ENCODE measurements around the gene CNPY3.

The CNPY3 gene

GRCh38 chr6:42929821-42930360 lies 611 bp downstream of the CNPY3 start:
- Histone ChIP-seq H3K23ac (ENCODE audit: low read length in 2 of 2) (no peak overlapping the region), H2BK5ac (ENCODE audit: low read depth, low read length, poor library complexity, severe bottlenecking) (peak overlapping the region; percentile 54), H2AFZ (ENCODE audit: low read depth, low read length) (peak overlapping the region; percentile 92)

DNA sequence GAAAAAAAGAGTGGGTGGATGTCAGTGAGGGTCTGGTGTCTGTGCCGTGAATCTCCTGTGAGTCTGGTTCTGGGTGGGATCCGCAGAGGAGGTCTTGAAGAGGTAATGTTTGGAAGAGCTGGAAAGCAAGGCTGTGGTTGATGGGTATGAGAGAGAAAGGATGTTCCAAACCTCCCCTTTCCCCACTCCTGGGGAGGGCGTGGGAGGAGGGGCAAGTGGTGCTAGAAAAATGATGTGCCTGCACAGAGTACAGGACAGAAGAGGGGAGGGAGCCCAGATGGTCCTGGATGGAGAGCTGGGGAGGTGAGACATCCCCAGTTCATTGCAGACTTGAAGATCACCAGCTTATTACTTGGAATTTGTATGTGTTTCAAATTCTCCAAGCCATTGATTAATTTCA lies 3.1 kb downstream of the CNPY3 start:
- no peaks in the 10 kb centered on the region for H3K9me3 ChIP-seq (ENCODE audit: control insufficient read depth, low read length)
- no peak overlapping the region for H2BK12ac ChIP-seq (ENCODE audit: low read length in 2 of 2)
- no peak overlapping the region for H4K91ac ChIP-seq (ENCODE audit: low read length)
- H2BK15ac ChIP-seq (ENCODE audit: low read depth, poor library complexity, severe bottlenecking): no peak overlapping the region
- no peak for DNase-seq
- no peak overlapping the region for H3K23ac ChIP-seq (ENCODE audit: low read length in 2 of 2)
- H4K8ac ChIP-seq (ENCODE audit: low read length): no peak overlapping the region
- no peak overlapping the region for H2BK5ac ChIP-seq (ENCODE audit: low read depth, low read length, poor library complexity, severe bottlenecking)
- H3K9ac ChIP-seq (ENCODE audit: low read length): no peak overlapping the region
- H3K36me3 ChIP-seq (ENCODE audit: control insufficient read depth in 1 of 2, insufficient read depth in 2 of 2, low read depth in 1 of 2, low read length in 2 of 2): peaks cover 26 to 50% of the 10 kb centered on the region in 2 experiments
- peak overlapping the region in 1 of 2 experiments; percentile 2 for H3K14ac ChIP-seq (ENCODE audit: low read length in 2 of 2)
- peaks cover 11% of the 10 kb centered on the region for H3K4me1 ChIP-seq (ENCODE audit: control insufficient read depth, insufficient read depth, low read depth, low read length)
- no peak overlapping the region for H2AFZ ChIP-seq (ENCODE audit: low read depth, low read length)
- H2AK5ac ChIP-seq (ENCODE audit: low read length, severe bottlenecking): no peak overlapping the region
- no peak overlapping the region for H3K27ac ChIP-seq (ENCODE audit: low read length, poor library complexity, severe bottlenecking)
- H3K4me2 ChIP-seq (ENCODE audit: low read length, poor library complexity, severe bottlenecking): no peak overlapping the region
- H3K4me3 ChIP-seq (ENCODE audit: insufficient read depth in 1 of 2, low read depth in 1 of 2, low read length in 2 of 2): no peak overlapping the region
- no peaks in the 10 kb centered on the region for H3K27me3 ChIP-seq (ENCODE audit: control insufficient read depth in 1 of 2, insufficient read depth in 1 of 2, low read length in 2 of 2)
- H3K18ac ChIP-seq (ENCODE audit: low read depth in 1 of 2, low read length in 2 of 2): no peak overlapping the region
- no peak overlapping the region for H2BK120ac ChIP-seq (ENCODE audit: low read depth, low read length)
- H3K79me1 ChIP-seq (replicated peaks; ENCODE audit: low read length, poor library complexity, severe bottlenecking): peaks cover 20% of the 10 kb centered on the region
- 100% methylated on average over 1 of the region's 3 CpGs for WGBS
- H3K4ac ChIP-seq (ENCODE audit: low read depth in 1 of 2, low read length in 2 of 2): no peak overlapping the region

More at GRCh38 chr6:42929821-42930360, 611 bp downstream of the CNPY3 start:
- Histone ChIP-seq H3K27ac (ENCODE audit: low read length, poor library complexity, severe bottlenecking) (peak overlapping the region; percentile 91), H3K4ac (ENCODE audit: low read depth in 1 of 2, low read length in 2 of 2) (peak overlapping the region in 1 of 2 experiments; percentile 90), H3K9ac (ENCODE audit: low read length) (peak overlapping the region; percentile 95), H3K27me3 (ENCODE audit: control insufficient read depth in 1 of 2, insufficient read depth in 1 of 2, low read length in 2 of 2) (no peaks in the 10 kb centered on the region), H3K36me3 (ENCODE audit: control insufficient read depth in 1 of 2, insufficient read depth in 2 of 2, low read depth in 1 of 2, low read length in 2 of 2) (peaks cover 9 to 26% of the 10 kb centered on the region in 2 experiments), H4K8ac (ENCODE audit: low read length) (peak overlapping the region; percentile 80), H3K14ac (ENCODE audit: low read length in 2 of 2) (peak overlapping the region in 1 of 2 experiments; percentile 79), H3K79me1 (replicated peaks; ENCODE audit: low read length, poor library complexity, severe bottlenecking) (peaks cover 9% of the 10 kb centered on the region), H2BK12ac (ENCODE audit: low read length in 2 of 2) (peak overlapping the region in 1 of 2 experiments; percentile 66), H2BK15ac (ENCODE audit: low read depth, poor library complexity, severe bottlenecking) (peak overlapping the region; percentile 84), H3K9me3 (ENCODE audit: control insufficient read depth, low read length) (no peaks in the 10 kb centered on the region), H3K4me1 (ENCODE audit: control insufficient read depth, insufficient read depth, low read depth, low read length) (peaks cover 14% of the 10 kb centered on the region), H2BK120ac (ENCODE audit: low read depth, low read length) (peak overlapping the region; percentile 89), H3K18ac (ENCODE audit: low read depth in 1 of 2, low read length in 2 of 2) (peak overlapping the region; percentile 93 to 98), H3K4me2 (ENCODE audit: low read length, poor library complexity, severe bottlenecking) (peak overlapping the region; percentile 83), H4K91ac (ENCODE audit: low read length) (peak overlapping the region; percentile 77), H3K4me3 (ENCODE audit: insufficient read depth in 1 of 2, low read depth in 1 of 2, low read length in 2 of 2) (peak overlapping the region; percentile 79 to 93), H2AK5ac (ENCODE audit: low read length, severe bottlenecking) (no peak overlapping the region)
- peak; percentile 89 for DNase-seq
- 0% methylated on average over 16 of the region's 16 CpGs for WGBS

DNA sequence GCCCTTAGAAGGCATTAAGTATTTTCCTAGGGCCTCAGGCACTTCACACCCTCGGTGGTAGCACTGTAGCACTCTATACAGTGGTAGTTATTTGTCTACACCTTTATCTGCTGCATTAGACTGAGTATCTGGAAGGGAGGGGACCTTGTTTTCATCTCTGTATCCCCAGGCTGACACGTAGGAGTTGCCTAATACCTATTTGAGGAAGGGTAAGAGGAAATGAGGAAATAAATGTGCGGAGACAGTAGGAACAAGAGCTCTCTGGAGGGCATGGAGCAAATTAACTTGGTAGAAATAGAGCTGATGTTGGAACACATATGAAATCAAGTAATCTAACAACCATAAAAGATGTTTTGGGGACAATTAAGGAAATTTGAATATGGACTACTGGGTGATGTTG lies 3.9 kb downstream of the CNPY3 start:
- Histone ChIP-seq H3K36me3 (ENCODE audit: control insufficient read depth in 1 of 2, insufficient read depth in 2 of 2, low read depth in 1 of 2, low read length in 2 of 2) (peaks cover 33 to 58% of the 10 kb centered on the region in 2 experiments), H3K14ac (ENCODE audit: low read length in 2 of 2) (no peak overlapping the region), H2BK5ac (ENCODE audit: low read depth, low read length, poor library complexity, severe bottlenecking) (no peak overlapping the region), H3K4ac (ENCODE audit: low read depth in 1 of 2, low read length in 2 of 2) (no peak overlapping the region), H4K91ac (ENCODE audit: low read length) (no peak overlapping the region), H2BK12ac (ENCODE audit: low read length in 2 of 2) (no peak overlapping the region), H2BK15ac (ENCODE audit: low read depth, poor library complexity, severe bottlenecking) (no peak overlapping the region), H3K79me1 (replicated peaks; ENCODE audit: low read length, poor library complexity, severe bottlenecking) (peaks cover 26% of the 10 kb centered on the region), H2AK5ac (ENCODE audit: low read length, severe bottlenecking) (no peak overlapping the region), H3K27me3 (ENCODE audit: control insufficient read depth in 1 of 2, insufficient read depth in 1 of 2, low read length in 2 of 2) (no peaks in the 10 kb centered on the region), H2AFZ (ENCODE audit: low read depth, low read length) (no peak overlapping the region), H4K8ac (ENCODE audit: low read length) (no peak overlapping the region), H3K23ac (ENCODE audit: low read length in 2 of 2) (no peak overlapping the region), H3K4me1 (ENCODE audit: control insufficient read depth, insufficient read depth, low read depth, low read length) (peaks cover 11% of the 10 kb centered on the region), H3K9ac (ENCODE audit: low read length) (no peak overlapping the region), H2BK120ac (ENCODE audit: low read depth, low read length) (no peak overlapping the region), H3K27ac (ENCODE audit: low read length, poor library complexity, severe bottlenecking) (no peak overlapping the region), H3K9me3 (ENCODE audit: control insufficient read depth, low read length) (no peaks in the 10 kb centered on the region), H3K4me3 (ENCODE audit: insufficient read depth in 1 of 2, low read depth in 1 of 2, low read length in 2 of 2) (no peak overlapping the region), H3K4me2 (ENCODE audit: low read length, poor library complexity, severe bottlenecking) (no peak overlapping the region), H3K18ac (ENCODE audit: low read depth in 1 of 2, low read length in 2 of 2) (no peak overlapping the region)
- WGBS: 61% methylated on average over 3 of the region's 3 CpGs
- DNase-seq: no peak

DNA sequence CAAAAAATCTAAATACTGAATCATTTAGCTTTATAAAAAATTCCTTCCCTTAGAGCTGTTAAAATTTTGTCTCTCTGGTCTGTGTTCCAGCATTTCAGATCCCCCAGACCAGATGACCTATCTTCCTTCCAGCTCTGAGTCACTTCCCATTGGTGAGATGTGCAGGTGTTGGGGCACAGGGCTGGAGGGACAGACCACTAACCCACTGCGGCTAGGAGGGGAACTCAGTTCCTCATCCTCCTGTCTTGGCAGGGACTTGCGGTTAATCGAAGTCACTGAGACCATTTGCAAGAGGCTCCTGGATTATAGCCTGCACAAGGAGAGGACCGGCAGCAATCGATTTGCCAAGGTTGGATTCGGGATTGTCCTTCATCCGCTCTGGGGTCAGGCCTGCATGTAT lies 6.0 kb downstream of the CNPY3 start:
- H3K9ac ChIP-seq (ENCODE audit: low read length): no peak overlapping the region
- H2AFZ ChIP-seq (ENCODE audit: low read depth, low read length): no peak overlapping the region
- H3K36me3 ChIP-seq (ENCODE audit: control insufficient read depth in 1 of 2, insufficient read depth in 2 of 2, low read depth in 1 of 2, low read length in 2 of 2): peaks cover 53 to 76% of the 10 kb centered on the region in 2 experiments
- no peak overlapping the region for H3K4me3 ChIP-seq (ENCODE audit: insufficient read depth in 1 of 2, low read depth in 1 of 2, low read length in 2 of 2)
- H2BK12ac ChIP-seq (ENCODE audit: low read length in 2 of 2): no peak overlapping the region
- H3K9me3 ChIP-seq (ENCODE audit: control insufficient read depth, low read length): no peaks in the 10 kb centered on the region
- peaks cover 9% of the 10 kb centered on the region for H3K4me1 ChIP-seq (ENCODE audit: control insufficient read depth, insufficient read depth, low read depth, low read length)
- H2BK120ac ChIP-seq (ENCODE audit: low read depth, low read length): no peak overlapping the region
- H2BK5ac ChIP-seq (ENCODE audit: low read depth, low read length, poor library complexity, severe bottlenecking): no peak overlapping the region
- no peak overlapping the region for H4K8ac ChIP-seq (ENCODE audit: low read length)
- H3K14ac ChIP-seq (ENCODE audit: low read length in 2 of 2): no peak overlapping the region
- 93% methylated on average over 7 of the region's 7 CpGs for WGBS
- no peak overlapping the region for H3K27ac ChIP-seq (ENCODE audit: low read length, poor library complexity, severe bottlenecking)
- no peak overlapping the region for H3K23ac ChIP-seq (ENCODE audit: low read length in 2 of 2)
- no peak overlapping the region for H3K18ac ChIP-seq (ENCODE audit: low read depth in 1 of 2, low read length in 2 of 2)
- DNase-seq: no peak
- no peak overlapping the region for H2AK5ac ChIP-seq (ENCODE audit: low read length, severe bottlenecking)
- peaks cover 35% of the 10 kb centered on the region for H3K79me1 ChIP-seq (replicated peaks; ENCODE audit: low read length, poor library complexity, severe bottlenecking)
- H3K4me2 ChIP-seq (ENCODE audit: low read length, poor library complexity, severe bottlenecking): no peak overlapping the region
- H3K27me3 ChIP-seq (ENCODE audit: control insufficient read depth in 1 of 2, insufficient read depth in 1 of 2, low read length in 2 of 2): no peaks in the 10 kb centered on the region
- H4K91ac ChIP-seq (ENCODE audit: low read length): no peak overlapping the region
- H2BK15ac ChIP-seq (ENCODE audit: low read depth, poor library complexity, severe bottlenecking): no peak overlapping the region
- no peak overlapping the region for H3K4ac ChIP-seq (ENCODE audit: low read depth in 1 of 2, low read length in 2 of 2)
